H1 (cell line): ENCODE results near the gene HDAC3. TPM values are rescaled to one million over a fixed set of nuclear protein-coding genes. Genes with fewer than 3 reads are reported as not detected.

Experiments
- CTCF ChIA-PET: fragments of 300-600 bp; sonication (Branson Sonifier 250); formaldehyde crosslinking; loops from one replicate; lab custom pipeline; 2021; ENCODE audit not compliant: partially characterized antibody; lab: Charles Lee
- POLR2A ChIA-PET: fragments of 300-600 bp; sonication (Branson Sonifier 250); formaldehyde crosslinking; loops from one replicate; lab custom pipeline; 2021; ENCODE audit warnings: inconsistent platforms; ENCODE audit not compliant: partially characterized antibody; lab: Charles Lee
- DNase-seq, 2 experiments: peaks; one replicate each; pipeline versions ENCODE4 v3.0.0 to v3.0.0-alpha.2; 2010 to 2022; ENCODE audit warnings: low spot score in 2 of 2, low read depth in 1 of 2, mixed read lengths in 1 of 2
- FAIRE-seq: peaks from 2 replicates; lab custom pipeline; 2011; peaks lifted over from hg19 to GRCh38; lab: Jason Lieb, UNC
- H2AFZ ChIP-seq: 2 replicates; pipeline ENCODE4 v1.8.1; 2012; ENCODE audit warnings: low read length, inconsistent platforms
- H2AK5ac ChIP-seq: 2 replicates; pipeline ENCODE4 v1.6.1; 2013; ENCODE audit warnings: low read depth, low read length
- H2BK120ac ChIP-seq: replicated peaks from 2 replicates; pipeline ENCODE3; 2013; ENCODE audit warnings: low read depth, low read length, inconsistent platforms
- H2BK12ac ChIP-seq: 2 replicates; pipeline ENCODE4 v1.6.1; 2013; ENCODE audit warnings: low read depth, low read length
- H2BK15ac ChIP-seq: 2 replicates; pipeline ENCODE4 v1.6.1; 2013; ENCODE audit warnings: low read length
- H2BK20ac ChIP-seq: 2 replicates; pipeline ENCODE4 v1.6.1; 2013; ENCODE audit warnings: low read length
- H2BK5ac ChIP-seq: 2 replicates; pipeline ENCODE4 v1.6.1; 2013; ENCODE audit warnings: low read depth, low read length
- H3K14ac ChIP-seq: 2 replicates; pipeline ENCODE4 v1.6.1; 2013; ENCODE audit warnings: inconsistent platforms; ENCODE audit not compliant: insufficient read length
- H3K18ac ChIP-seq: 2 replicates; pipeline ENCODE4 v1.6.1; 2013; ENCODE audit warnings: low read length; ENCODE audit errors: extremely low read depth
- H3K23ac ChIP-seq: 2 replicates; pipeline ENCODE4 v1.6.1; 2013; ENCODE audit warnings: inconsistent platforms; ENCODE audit not compliant: insufficient read length
- H3K23me2 ChIP-seq: 2 replicates; pipeline ENCODE4 v1.6.1; 2013; ENCODE audit warnings: low read depth, low read length
- H3K27ac ChIP-seq: 2 replicates; pipeline ENCODE4 v1.6.1; 2011; ENCODE audit warnings: low read depth, low read length, inconsistent platforms
- H3K27me3 ChIP-seq, 4 experiments: replicated peaks in 1 of 4; 1 replicate in 1 of 4; 2 replicates in 3 of 4; pipeline versions ENCODE4 v1.6.1 to v1.8.1; 2011 to 2013; ENCODE audit warnings: low read length in 3 of 4, mild to moderate bottlenecking in 3 of 4, inconsistent platforms in 2 of 4, mixed read lengths in 2 of 4, moderate library complexity in 1 of 4; ENCODE audit not compliant: control insufficient read depth in 3 of 4, insufficient read depth in 3 of 4; ENCODE audit errors: extremely low read depth in 1 of 4
- H3K36me3 ChIP-seq, 4 experiments: 2 replicates each; pipeline versions ENCODE4 v1.6.1 to v1.8.1; 2011 to 2013; ENCODE audit warnings: mild to moderate bottlenecking in 4 of 4, low read length in 3 of 4, moderate library complexity in 2 of 4, control low read depth in 1 of 4, inconsistent platforms in 1 of 4; ENCODE audit not compliant: insufficient read depth in 4 of 4, control insufficient read depth in 2 of 4
- H3K4ac ChIP-seq: replicated peaks from 2 replicates; pipeline ENCODE3; 2013; ENCODE audit warnings: low read length, low read depth, mixed read lengths, inconsistent platforms; ENCODE audit not compliant: insufficient read length
- H3K4me1 ChIP-seq, 4 experiments: replicated peaks in 1 of 4; 1 replicate in 1 of 4; 2 replicates in 3 of 4; pipeline versions ENCODE4 v1.6.1 to v1.8.1; 2011 to 2013; ENCODE audit warnings: low read length in 3 of 4, inconsistent platforms in 2 of 4, mixed read lengths in 1 of 4; ENCODE audit not compliant: insufficient read depth in 4 of 4, control insufficient read depth in 3 of 4
- H3K4me2 ChIP-seq, 2 experiments: 2 replicates each; pipeline versions ENCODE4 v1.6.1 to v1.8.1; 2011 to 2013; ENCODE audit warnings: low read depth in 2 of 2, low read length in 2 of 2, control low read depth in 1 of 2, inconsistent platforms in 1 of 2, mild to moderate bottlenecking in 1 of 2; ENCODE audit not compliant: insufficient read depth in 1 of 2
- H3K4me3 ChIP-seq, 4 experiments: fragments of 200-600, 300-600 bp in 1 of 4; sonication (generic), shearing (Covaris generic), sonication (Bioruptor Twin) in 1 of 4; 2 replicates each; pipeline versions ENCODE4 v1.5.1 to v1.8.1; 2011 to 2016; ENCODE audit warnings: low read length in 4 of 4, low read depth in 3 of 4, control low read depth in 2 of 4, inconsistent platforms in 2 of 4, mild to moderate bottlenecking in 2 of 4, mixed read lengths in 1 of 4, moderate library complexity in 1 of 4; ENCODE audit not compliant: insufficient read depth in 2 of 4; ENCODE audit errors: extremely low read depth in 1 of 4
- H3K56ac ChIP-seq: replicated peaks from 2 replicates; pipeline ENCODE3; 2013; ENCODE audit warnings: low read depth, mild to moderate bottlenecking, mixed read lengths, low read length, inconsistent platforms; ENCODE audit not compliant: insufficient read length
- H3K79me1 ChIP-seq: 2 replicates; pipeline ENCODE4 v1.6.1; 2013; ENCODE audit warnings: low read depth, low read length, control low read depth
- H3K79me2 ChIP-seq, 2 experiments: 2 replicates each; pipeline versions ENCODE4 v1.6.1 to v1.8.1; 2012 to 2013; ENCODE audit warnings: low read length in 2 of 2, mild to moderate bottlenecking in 2 of 2, inconsistent platforms in 1 of 2; ENCODE audit not compliant: insufficient read depth in 2 of 2, control insufficient read depth in 1 of 2
- H3K9ac ChIP-seq, 4 experiments: replicated peaks in 1 of 4; 1 replicate in 1 of 4; 2 replicates in 3 of 4; pipeline versions ENCODE4 v1.6.1 to v1.8.1; 2011 to 2013; ENCODE audit warnings: low read depth in 3 of 4, low read length in 3 of 4, control low read depth in 2 of 4, mild to moderate bottlenecking in 2 of 4, moderate library complexity in 2 of 4, inconsistent platforms in 1 of 4; ENCODE audit errors: extremely low read depth in 1 of 4
- H3K9me3 ChIP-seq, 2 experiments: 2 replicates each; pipeline versions ENCODE4 v1.6.1 to v1.8.1; 2012 to 2013; ENCODE audit warnings: mild to moderate bottlenecking in 2 of 2, moderate library complexity in 2 of 2, control low read depth in 1 of 2, inconsistent platforms in 1 of 2, low read depth in 1 of 2, low read length in 1 of 2, mixed read lengths in 1 of 2; ENCODE audit not compliant: insufficient read depth in 2 of 2
- H4K20me1 ChIP-seq, 2 experiments: replicated peaks in 1 of 2; 2 replicates each; pipeline versions ENCODE3 to v1.8.1; 2011 to 2013; ENCODE audit warnings: inconsistent platforms in 2 of 2, low read length in 2 of 2, mild to moderate bottlenecking in 1 of 2; ENCODE audit not compliant: insufficient read depth in 2 of 2, control insufficient read depth in 1 of 2
- H4K5ac ChIP-seq: 2 replicates; pipeline ENCODE4 v1.6.1; 2013; ENCODE audit warnings: low read length, low read depth, mixed read lengths, inconsistent platforms; ENCODE audit not compliant: insufficient read length
- H4K8ac ChIP-seq: 2 replicates; pipeline ENCODE4 v1.8.0; 2013; ENCODE audit warnings: mild to moderate bottlenecking, moderate library complexity, low read length, inconsistent platforms; ENCODE audit not compliant: insufficient read depth; ENCODE audit errors: extremely low read depth
- H4K91ac ChIP-seq: replicated peaks from 2 replicates; pipeline ENCODE3; 2013; ENCODE audit warnings: low read length, mixed read lengths, inconsistent platforms; ENCODE audit not compliant: insufficient read length
- KDM5A ChIP-seq: fragments of 200-600 bp; IDR thresholded peaks from 2 replicates; pipeline ENCODE4 v1.7.1; 2012; ENCODE audit warnings: mild to moderate bottlenecking, low read length, inconsistent platforms, mixed read lengths
- POLR2AphosphoS5 ChIP-seq: IDR thresholded peaks from 2 replicates; pipeline ENCODE4 v1.6.1; 2011; ENCODE audit warnings: low read depth, low read length
- RBBP5 ChIP-seq: IDR thresholded peaks from 2 replicates; pipeline ENCODE4 v1.7.1; 2012; ENCODE audit warnings: low read depth, mild to moderate bottlenecking, inconsistent platforms, low read length, moderate library complexity, borderline replicate concordance
- TAF1 ChIP-seq: IDR thresholded peaks from 2 replicates; pipeline ENCODE4 v1.6.1; 2011; ENCODE audit warnings: mild to moderate bottlenecking, low read depth, low read length
- WGBS, 2 experiments: shearing (Covaris generic) in 1 of 2; methylation state at CpG; one replicate each; pipeline versions ENCODE4 v1.1.6 to v1.1.7; 2013 to 2015; ENCODE audit warnings: low lambda C conversion rate in 2 of 2, mixed read lengths in 2 of 2, inconsistent platforms in 1 of 2, low coverage in 1 of 2, missing lambda C conversion rate in 1 of 2; ENCODE audit not compliant: insufficient replicate concordance in 2 of 2, insufficient coverage in 1 of 2, insufficient read length in 1 of 2; ENCODE audit errors: extremely low coverage in 1 of 2, missing lambda C conversion rate in 1 of 2; 5-methylcytosine and 5-hydroxymethylcytosine counted together
- polyA plus RNA-seq, 7 experiments: library from polyadenylated mRNA; depleted of rRNA in 3 of 7; stranded (reverse) in 5 of 7; unstranded in 2 of 7; fragments of >200 nt in 5 of 7; fragments of 200-250 nt in 2 of 7; gene quantifications; 1 replicate in 5 of 7; 2 replicates in 1 of 7; 4 replicates in 1 of 7; pipeline versions ENCODE4 v1.2.1 to v1.2.3, GENCODE V29; 2011 to 2013; ENCODE audit warnings: missing spikeins in 2 of 7, mixed read lengths in 2 of 7
- total RNA-seq: library from RNA; stranded (reverse); fragmentation: NEBNext Ultra II Directional; extraction: Animal tissue kit (Norgen Biotek cat#: 25700); gene quantifications from 2 replicates; pipeline ENCODE4 v1.2.1, GENCODE V29; 2021
- TF ChIP-seq, protein P1 (sequence below): IDR thresholded peaks from 2 replicates; pipeline ENCODE4 v1.6.1; 2012; ENCODE audit warnings: inconsistent platforms
- TF ChIP-seq, protein P2 (sequence below): IDR thresholded peaks from 2 replicates; pipeline ENCODE4 v1.6.1; 2011; ENCODE audit warnings: low read depth, mild to moderate bottlenecking, low read length; ENCODE audit not compliant: insufficient read depth

The HDAC3 gene
- total and polyA plus RNA-seq, 2 of the 8 experiments (the other 6 are each of a cell fraction or from before 2014, with no cell fraction given) = 99.0 to 120 TPM

DNA sequence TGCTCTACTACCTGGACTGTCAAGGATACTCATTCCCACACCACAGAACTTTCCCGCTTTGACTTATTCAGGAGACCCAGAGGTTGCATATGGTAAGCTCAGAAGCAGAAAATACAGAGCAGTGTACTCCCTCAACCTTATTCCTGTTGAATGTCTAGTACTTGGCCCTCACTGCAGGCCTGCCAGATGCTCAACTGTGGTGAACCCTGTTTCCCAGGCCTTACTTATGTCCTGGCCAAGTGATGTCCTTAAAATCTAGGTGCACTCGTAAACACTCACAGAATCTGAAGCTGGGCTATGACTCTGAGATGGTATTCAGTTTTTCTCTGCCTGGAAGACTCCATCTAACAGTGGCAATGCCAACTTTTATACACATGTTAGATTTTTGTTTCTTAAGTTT is 38.8 kb downstream of the HDAC3 start:
- Histone ChIP-seq H3K56ac (no peak overlapping the region), H3K23me2 (no peaks in the 10 kb centered on the region), H4K5ac (no peak overlapping the region), H4K8ac (no peak overlapping the region), H3K4me1 (no peaks in the 10 kb centered on the region; a peak in 1 of 7 replicates), H3K4me3 (no peak overlapping the region), H3K79me2 (peaks cover 0 to 63% of the 10 kb centered on the region in 2 experiments; a peak in 2 of 4 replicates), H2AK5ac (no peak overlapping the region), H3K36me3 (no peaks in the 10 kb centered on the region), H4K91ac (no peak overlapping the region), H3K79me1 (0 out of 2 replicates have a peak, but pooled peaks cover 4% of the 10 kb centered on the region), H2AFZ (no peak overlapping the region), H3K14ac (no peak overlapping the region), H3K4me2 (no peak overlapping the region), H2BK120ac (no peak overlapping the region), H2BK20ac (no peak overlapping the region), H4K20me1 (peaks cover 5 to 6% of the 10 kb centered on the region in 2 experiments), H3K27me3 (no peaks in the 10 kb centered on the region), H3K4ac (no peak overlapping the region), H3K23ac (no peak overlapping the region), H2BK5ac (no peak overlapping the region; the same call in 1 of the 2 replicates), H3K27ac (no peak overlapping the region), H3K18ac (no peak overlapping the region), H2BK12ac (no peak overlapping the region), H3K9me3 (no peaks in the 10 kb centered on the region), H3K9ac (no peak overlapping the region), H2BK15ac (no peak overlapping the region)
- ChIA-PET CTCF (interaction anchor here (0.7 to 4.0 kb wide), 8 partner anchors 12 to 45 kb away, joined by 3 to 46 read pairs (median 5); partner anchors contain the start of gene DIAPH1), POLR2A (interaction anchor here (0.9 to 2.2 kb wide), 2 partner anchors 21 to 26 kb away, joined by 4 to 10 read pairs; partner anchors contain the start of gene DIAPH1)
- DNase-seq (no peak), FAIRE-seq (no peak)
- 89% methylated on average over 2 of the region's 2 CpGs; no CpG with 5 or more reads in 1 of the 2 experiments for WGBS, 2 experiments
- TF ChIP-seq, protein P1, sequence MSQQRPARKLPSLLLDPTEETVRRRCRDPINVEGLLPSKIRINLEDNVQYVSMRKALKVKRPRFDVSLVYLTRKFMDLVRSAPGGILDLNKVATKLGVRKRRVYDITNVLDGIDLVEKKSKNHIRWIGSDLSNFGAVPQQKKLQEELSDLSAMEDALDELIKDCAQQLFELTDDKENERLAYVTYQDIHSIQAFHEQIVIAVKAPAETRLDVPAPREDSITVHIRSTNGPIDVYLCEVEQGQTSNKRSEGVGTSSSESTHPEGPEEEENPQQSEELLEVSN = no peak
- TF ChIP-seq RBBP5 (no peak), KDM5A (no peak), POLR2AphosphoS5 (no peak), TAF1 (no peak)
- TF ChIP-seq, protein P2, sequence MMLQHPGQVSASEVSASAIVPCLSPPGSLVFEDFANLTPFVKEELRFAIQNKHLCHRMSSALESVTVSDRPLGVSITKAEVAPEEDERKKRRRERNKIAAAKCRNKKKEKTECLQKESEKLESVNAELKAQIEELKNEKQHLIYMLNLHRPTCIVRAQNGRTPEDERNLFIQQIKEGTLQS = no peak
